DMS53 (cell line): ENCODE data around the gene NUCB1.

Experiments used
- DNase-seq: peaks from one replicate; lab custom pipeline; 2025; lab: John Stamatoyannopoulos, UW

Gene NUCB1

GRCh38 chr19:48962849-48963165 lies 62.7 kb downstream of the NUCB1 start:
- DNase-seq, result no peak

- DNase-seq, result peak; percentile 80
These were observed 63.5 kb downstream of the NUCB1 start for GRCh38 chr19:48963371-48964204.

GRCh38 chr19:48964205-48965039 lies 64.3 kb downstream of the NUCB1 start:
- DNase-seq, result peak; percentile 58

- DNase-seq, result peak; percentile 97
These were observed 65.1 kb downstream of the NUCB1 start, which contains the start of gene FTL for GRCh38 chr19:48965040-48965805. TSS of gene FTL (plus strand) at chr19:48965309. CDS start at chr19:48965508, 199 bp downstream.

GRCh38 chr19:48965806-48966540 lies 65.9 kb downstream of the NUCB1 start:
- DNase-seq, result peak; percentile 94

- DNase-seq, result peak; percentile 23
These were observed 66.6 kb downstream of the NUCB1 start for GRCh38 chr19:48966541-48967345.

- DNase-seq, result peak; percentile 40
These were observed 67.5 kb downstream of the NUCB1 start for GRCh38 chr19:48967346-48968178.

- peak; percentile 45 for DNase-seq
These were observed 68.1 kb downstream of the NUCB1 start for GRCh38 chr19:48968179-48968661.

GRCh38 chr19:48968813-48969218 lies 68.7 kb downstream of the NUCB1 start:
- DNase-seq, result no peak

GRCh38 chr19:48969276-48970138 lies 69.4 kb downstream of the NUCB1 start:
- DNase-seq, result peak; percentile 35

GRCh38 chr19:48970139-48970766 lies 70.1 kb downstream of the NUCB1 start:
- DNase-seq, result no peak

- DNase-seq, result peak; percentile 92
These were observed 70.8 kb downstream of the NUCB1 start for GRCh38 chr19:48970923-48971395.
